ENCODE measurements around the gene RHEB. TPM values are rescaled to one million over a fixed set of nuclear protein-coding genes. Genes with fewer than 3 reads are reported as not detected.

RHEB gene
- total RNA-seq, 4 donors from 2014 or later: 41.2 to 64.4 (median 53.5) TPM

DNA sequence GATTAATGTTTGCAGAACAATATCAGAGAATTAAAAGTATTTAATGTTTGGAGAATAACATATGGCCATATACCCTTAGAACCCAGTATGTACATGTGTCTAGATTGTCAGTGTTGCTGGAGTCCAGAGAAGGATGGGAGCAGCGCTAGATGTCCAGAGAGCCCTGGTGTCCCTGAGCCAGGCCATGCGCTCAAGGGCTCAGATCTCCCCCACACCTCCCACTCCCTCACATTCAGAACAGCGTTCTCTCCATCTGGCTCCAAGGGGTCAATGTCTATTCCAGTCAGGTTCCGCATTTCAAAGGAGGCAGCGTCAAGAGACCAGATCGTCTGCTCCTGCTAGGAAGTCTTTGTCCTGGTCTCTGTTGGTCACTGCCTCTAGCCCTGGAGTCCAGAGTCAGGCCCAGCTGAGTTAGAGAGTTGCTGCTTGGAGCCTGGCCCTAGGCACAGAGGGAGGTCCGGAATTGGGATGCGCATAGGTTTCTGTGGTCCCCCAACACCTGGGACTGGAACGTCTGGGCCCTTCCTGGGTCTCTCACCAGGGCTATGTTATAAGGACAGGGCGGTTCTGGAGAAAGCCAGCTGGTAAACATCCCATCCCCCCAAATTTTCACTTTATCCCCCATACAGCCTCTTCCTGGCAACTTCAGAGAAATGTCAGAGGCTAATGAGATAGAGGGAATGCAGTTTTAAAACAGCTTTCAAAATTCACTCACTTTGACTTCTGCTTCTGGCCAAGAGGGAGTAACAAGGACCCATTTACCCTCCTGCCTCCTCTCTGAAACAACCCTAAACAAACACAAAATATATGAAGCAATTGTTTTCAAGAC is 103.4 kb downstream of the RHEB start:
- DNase-seq (ENCODE audit: low spot score in 2 of 2): no peak
- no peak overlapping the region for H3K4me3 ChIP-seq (ENCODE audit: low read depth, poor library complexity, severe bottlenecking)
- TF ChIP-seq POLR2A (IDR thresholded peaks at IDR 0.05): no peak
- TF ChIP-seq, protein P1, sequence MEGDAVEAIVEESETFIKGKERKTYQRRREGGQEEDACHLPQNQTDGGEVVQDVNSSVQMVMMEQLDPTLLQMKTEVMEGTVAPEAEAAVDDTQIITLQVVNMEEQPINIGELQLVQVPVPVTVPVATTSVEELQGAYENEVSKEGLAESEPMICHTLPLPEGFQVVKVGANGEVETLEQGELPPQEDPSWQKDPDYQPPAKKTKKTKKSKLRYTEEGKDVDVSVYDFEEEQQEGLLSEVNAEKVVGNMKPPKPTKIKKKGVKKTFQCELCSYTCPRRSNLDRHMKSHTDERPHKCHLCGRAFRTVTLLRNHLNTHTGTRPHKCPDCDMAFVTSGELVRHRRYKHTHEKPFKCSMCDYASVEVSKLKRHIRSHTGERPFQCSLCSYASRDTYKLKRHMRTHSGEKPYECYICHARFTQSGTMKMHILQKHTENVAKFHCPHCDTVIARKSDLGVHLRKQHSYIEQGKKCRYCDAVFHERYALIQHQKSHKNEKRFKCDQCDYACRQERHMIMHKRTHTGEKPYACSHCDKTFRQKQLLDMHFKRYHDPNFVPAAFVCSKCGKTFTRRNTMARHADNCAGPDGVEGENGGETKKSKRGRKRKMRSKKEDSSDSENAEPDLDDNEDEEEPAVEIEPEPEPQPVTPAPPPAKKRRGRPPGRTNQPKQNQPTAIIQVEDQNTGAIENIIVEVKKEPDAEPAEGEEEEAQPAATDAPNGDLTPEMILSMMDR (IDR thresholded peaks at IDR 0.05): no peak
- WGBS, 2 donors: 70 to 79% methylated on average over 10 of the region's 10 CpGs
- intact Hi-C loops (cut with DNase I; ENCODE audit: low total_unique reads): no loop called here

Small RNA genes within 50 kb of the gene (microRNA-seq; reads per million reads assigned to microRNA genes)
- gene MIR3907 (ENCODE audit: borderline number of aligned reads in 1 of 2, borderline replicate concordance in 2 of 2): 0 reads per million in 2 donors

Other genes with a start within 250 kb of the RHEB start
- gene NUB1, start 178.1 kb downstream of the RHEB start, total RNA-seq: 10 to 100 TPM; 40.1 to 48.3 (median 47.5) TPM
- 1 to 10 TPM in 3 of 4 donors, not detected in 1; 1.4 to 2.4 (median 2.0) TPM for gene WDR86, start 109.9 kb downstream of the RHEB start, total RNA-seq
- not detected for gene CRYGN, start 79.8 kb downstream of the RHEB start, total RNA-seq